Keratinocyte (primary cell): ENCODE data around the gene MIER2.

Experiments used
- EZH2 ChIP-seq: IDR thresholded peaks from one replicate; pipeline ENCODE4 v1.6.1; 2012; ENCODE audit warnings: inconsistent platforms, mild to moderate bottlenecking, low read length, moderate library complexity
- TF ChIP-seq, protein P1 (sequence below), 3 experiments: IDR thresholded peaks in 1 of 3; conservative IDR thresholded peaks in 1 of 3; optimal IDR thresholded peaks in 1 of 3; 2 replicates in 2 of 3; 3 replicates in 1 of 3; pipeline versions ENCODE3 to v1.5.1; 2011; ENCODE audit warnings: low read length in 3 of 3, mild to moderate bottlenecking in 3 of 3, moderate library complexity in 2 of 3, control low read depth in 1 of 3, inconsistent platforms in 1 of 3; ENCODE audit not compliant: insufficient read depth in 2 of 3; ENCODE audit errors: extremely low read depth in 1 of 3

DNA sequence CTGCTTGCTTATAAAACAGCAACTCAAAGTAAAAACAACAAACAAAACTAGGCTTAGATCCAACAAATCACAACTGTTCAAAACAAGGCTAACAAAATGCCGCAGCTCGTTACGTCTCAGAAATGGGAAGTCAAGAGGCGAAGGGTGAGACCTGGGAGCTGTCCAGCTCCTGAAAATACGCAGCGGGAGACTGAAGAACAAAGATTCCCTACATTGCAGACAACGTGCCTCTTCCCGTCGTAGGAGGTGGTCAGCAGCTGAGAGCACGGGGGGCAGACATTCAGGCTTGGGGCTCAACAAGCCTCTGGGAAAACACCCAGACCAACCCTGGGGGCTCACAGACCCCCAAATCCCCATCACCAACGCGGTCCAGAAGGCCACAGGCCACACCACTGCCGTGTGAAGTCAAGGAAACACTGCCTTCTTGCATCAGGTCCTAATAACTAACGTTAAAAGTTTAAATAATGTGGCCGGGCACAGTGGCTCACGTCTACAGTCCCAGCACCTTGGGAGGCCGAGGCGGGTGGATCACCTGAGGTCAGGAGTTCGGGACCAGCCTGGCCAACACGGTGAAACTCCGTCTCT, 66.9 kb downstream of the MIER2 start:
- TF ChIP-seq, protein P1, sequence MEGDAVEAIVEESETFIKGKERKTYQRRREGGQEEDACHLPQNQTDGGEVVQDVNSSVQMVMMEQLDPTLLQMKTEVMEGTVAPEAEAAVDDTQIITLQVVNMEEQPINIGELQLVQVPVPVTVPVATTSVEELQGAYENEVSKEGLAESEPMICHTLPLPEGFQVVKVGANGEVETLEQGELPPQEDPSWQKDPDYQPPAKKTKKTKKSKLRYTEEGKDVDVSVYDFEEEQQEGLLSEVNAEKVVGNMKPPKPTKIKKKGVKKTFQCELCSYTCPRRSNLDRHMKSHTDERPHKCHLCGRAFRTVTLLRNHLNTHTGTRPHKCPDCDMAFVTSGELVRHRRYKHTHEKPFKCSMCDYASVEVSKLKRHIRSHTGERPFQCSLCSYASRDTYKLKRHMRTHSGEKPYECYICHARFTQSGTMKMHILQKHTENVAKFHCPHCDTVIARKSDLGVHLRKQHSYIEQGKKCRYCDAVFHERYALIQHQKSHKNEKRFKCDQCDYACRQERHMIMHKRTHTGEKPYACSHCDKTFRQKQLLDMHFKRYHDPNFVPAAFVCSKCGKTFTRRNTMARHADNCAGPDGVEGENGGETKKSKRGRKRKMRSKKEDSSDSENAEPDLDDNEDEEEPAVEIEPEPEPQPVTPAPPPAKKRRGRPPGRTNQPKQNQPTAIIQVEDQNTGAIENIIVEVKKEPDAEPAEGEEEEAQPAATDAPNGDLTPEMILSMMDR (optimal IDR thresholded peaks at IDR 0.05 in 1 of 3, IDR thresholded peaks at IDR 0.05 in 1 of 3, conservative IDR thresholded peaks at IDR 0.05 in 1 of 3; ENCODE audit: extremely low read depth in 1 of 3, insufficient read depth in 2 of 3, low read length in 3 of 3): no peak
- no peak for TF ChIP-seq EZH2
